Liver (tissue), 9 donors: Measurements from ENCODE around the gene GPR176. TPM values are rescaled to one million over a fixed set of nuclear protein-coding genes. Genes with fewer than 3 reads are reported as not detected.

ENCODE experiments used
- DNase-seq: peaks from one replicate; pipeline ENCODE4 v3.0.0-alpha.2; 2017; ENCODE audit warnings: low spot score
- H3K27ac ChIP-seq, 2 donors: one replicate each; pipeline ENCODE4 v1.7.0; 2013; ENCODE audit warnings: inconsistent platforms in 2 of 2, low read length in 2 of 2, control low read depth in 1 of 2, low read depth in 1 of 2, mild to moderate bottlenecking in 1 of 2
- H3K27me3 ChIP-seq, 4 donors: one replicate each; pipeline versions ENCODE4 v1.6.1 to v1.7.0; 2013; ENCODE audit warnings: low read length in 3 of 4, inconsistent platforms in 1 of 4, mild to moderate bottlenecking in 1 of 4, moderate library complexity in 1 of 4; ENCODE audit not compliant: control insufficient read depth in 4 of 4, insufficient read depth in 4 of 4
- H3K36me3 ChIP-seq, 4 donors: one replicate each; pipeline versions ENCODE4 v1.6.1 to v1.7.0; 2013; ENCODE audit warnings: low read length in 3 of 4, mild to moderate bottlenecking in 3 of 4, low read depth in 1 of 4, moderate library complexity in 1 of 4; ENCODE audit not compliant: control insufficient read depth in 4 of 4, insufficient read depth in 3 of 4
- H3K4me1 ChIP-seq, 4 donors: one replicate each; pipeline versions ENCODE4 v1.6.1 to v1.7.0; 2013; ENCODE audit warnings: low read length in 3 of 4, mild to moderate bottlenecking in 3 of 4, moderate library complexity in 1 of 4; ENCODE audit not compliant: control insufficient read depth in 4 of 4, insufficient read depth in 4 of 4
- H3K4me3 ChIP-seq, 3 donors: one replicate each; pipeline versions ENCODE4 v1.6.1 to v1.7.0; 2013; ENCODE audit warnings: low read length in 3 of 3, control low read depth in 1 of 3, low read depth in 1 of 3, mild to moderate bottlenecking in 1 of 3
- H3K9ac ChIP-seq, 2 donors: one replicate each; pipeline ENCODE4 v1.7.0; 2013; ENCODE audit warnings: low read length in 2 of 2, mild to moderate bottlenecking in 2 of 2, moderate library complexity in 2 of 2, control low read depth in 1 of 2, low read depth in 1 of 2
- H3K9me3 ChIP-seq, 4 donors: one replicate each; pipeline versions ENCODE4 v1.6.1 to v1.7.0; 2013; ENCODE audit warnings: low read length in 3 of 4; ENCODE audit not compliant: control insufficient read depth in 4 of 4
- ATF3 ChIP-seq: IDR thresholded peaks from 2 replicates; pipeline ENCODE4 v1.6.1; 2016; ENCODE audit warnings: antibody characterized with exemption
- CTCF ChIP-seq: fragments of 150-350 bp; IDR thresholded peaks from 2 replicates; pipeline ENCODE4 v1.5.1; 2017; ENCODE audit warnings: improper control_type of control experiment, low read depth, low read length; ENCODE audit not compliant: missing input control
- EGR1 ChIP-seq, 2 donors: IDR thresholded peaks; 2 replicates each; pipeline ENCODE4 v1.6.1; 2016 to 2018; ENCODE audit warnings: antibody characterized with exemption in 2 of 2, low read depth in 2 of 2
- FOXA2 ChIP-seq: IDR thresholded peaks from 2 replicates; pipeline ENCODE4 v1.6.1; 2016; ENCODE audit warnings: antibody characterized with exemption
- GABPA ChIP-seq, 2 donors: IDR thresholded peaks in 1 of 2; conservative IDR thresholded peaks in 1 of 2; 2 replicates each; pipeline ENCODE4 v1.6.1; 2016; ENCODE audit warnings: antibody characterized with exemption in 2 of 2, mild to moderate bottlenecking in 1 of 2, moderate library complexity in 1 of 2
- HNF4A ChIP-seq, 2 donors: conservative IDR thresholded peaks; 2 replicates each; pipeline ENCODE4 v1.6.1; 2016; ENCODE audit warnings: antibody characterized with exemption in 2 of 2, mild to moderate bottlenecking in 2 of 2
- HNF4G ChIP-seq: IDR thresholded peaks from 2 replicates; pipeline ENCODE4 v1.6.1; 2016; ENCODE audit warnings: antibody characterized with exemption
- JUND ChIP-seq, 2 donors: IDR thresholded peaks; 2 replicates each; pipeline ENCODE4 v1.6.1; 2016; ENCODE audit warnings: antibody characterized with exemption in 2 of 2
- NR2F2 ChIP-seq: IDR thresholded peaks from 2 replicates; pipeline ENCODE4 v1.6.1; 2016; ENCODE audit warnings: antibody characterized with exemption
- REST ChIP-seq: IDR thresholded peaks from 2 replicates; pipeline ENCODE4 v1.6.1; 2016; ENCODE audit warnings: antibody characterized with exemption, mild to moderate bottlenecking
- RXRA ChIP-seq, 2 donors: IDR thresholded peaks; 2 replicates each; pipeline ENCODE4 v1.6.1; 2017 to 2018; ENCODE audit warnings: antibody characterized with exemption in 2 of 2, mild to moderate bottlenecking in 1 of 2
- SP1 ChIP-seq: IDR thresholded peaks from 2 replicates; pipeline ENCODE4 v1.6.1; 2018; ENCODE audit warnings: antibody characterized with exemption, mild to moderate bottlenecking
- TAF1 ChIP-seq: conservative IDR thresholded peaks from 2 replicates; pipeline ENCODE4 v1.6.1; 2016; ENCODE audit warnings: antibody characterized with exemption, mild to moderate bottlenecking
- YY1 ChIP-seq: IDR thresholded peaks from 2 replicates; pipeline ENCODE4 v1.6.1; 2016; ENCODE audit warnings: antibody characterized with exemption, mild to moderate bottlenecking
- ZBTB33 ChIP-seq: IDR thresholded peaks from 2 replicates; pipeline ENCODE4 v1.6.1; 2016; ENCODE audit warnings: antibody characterized with exemption
- whole genome bisulfite sequencing: extraction: QIAGEN DNeasy Blood & Tissue Kit; methylation state at CpG from one replicate; pipeline ENCODE4 v1.1.7; 2013; 5-methylcytosine and 5-hydroxymethylcytosine counted together
- polyA plus RNA-seq, 2 donors: library from polyadenylated mRNA; stranded (reverse) in 1 of 2; unstranded in 1 of 2; fragments of 200-250 nt in 1 of 2; fragments of >200 nt in 1 of 2; fragmentation: Nextera tagmentation in 1 of 2; extraction: Ambion mirVana in 1 of 2; gene quantifications; one replicate each; pipeline versions ENCODE4 v1.2.1 to v1.2.3, GENCODE V29; 2013 to 2015
- total RNA-seq, 2 donors: library from RNA; depleted of rRNA; stranded (reverse); fragments of >200 nt; gene quantifications; one replicate each; pipeline ENCODE4 v1.2.3, GENCODE V29; 2014
- donor health status: healthy.
- donor health status: healthy.
- donor health status: healthy.
- donor health status: healthy.
- donor health status: healthy.

GPR176 gene
- total and polyA plus RNA-seq, 4 donors = 0.44 to 1.7 (median 1.4) TPM

- TF ChIP-seq TAF1 (no peak), NR2F2 (no peak), SP1 (no peak), EGR1 (IDR thresholded peaks at IDR 0.05; ENCODE audit: low read depth in 2 of 2) (no peak)
Observed at GRCh38 chr15:39908186-39908585, 11.9 kb downstream of the GPR176 start (continued).

GRCh38 chr15:39907216-39907615 lies 12.8 kb downstream of the GPR176 start:
- no peak overlapping the region for H3K9ac ChIP-seq
- no peaks in the 10 kb centered on the region for H3K4me1 ChIP-seq
- TF ChIP-seq FOXA2 = no peak
- no peak for TF ChIP-seq YY1
- no peak for TF ChIP-seq CTCF
- TF ChIP-seq NR2F2 = no peak
- no peak for TF ChIP-seq HNF4A (conservative IDR thresholded peaks at IDR 0.05)
- no peak for TF ChIP-seq ATF3
- TF ChIP-seq ZBTB33 = no peak
- TF ChIP-seq RXRA (IDR thresholded peaks at IDR 0.05) = no peak
- DNase-seq = no peak
- no peaks in the 10 kb centered on the region for H3K9me3 ChIP-seq
- H3K4me3 ChIP-seq = no peak overlapping the region
- WGBS = 75% methylated on average over 3 of the region's 3 CpGs
- no peaks in the 10 kb centered on the region for H3K36me3 ChIP-seq
- H3K27me3 ChIP-seq = no peaks in the 10 kb centered on the region
- no peak overlapping the region for H3K27ac ChIP-seq

- Histone ChIP-seq H3K4me3 (no peak overlapping the region), H3K27me3 (no peaks in the 10 kb centered on the region), H3K4me1 (no peaks in the 10 kb centered on the region), H3K9ac (no peak overlapping the region), H3K36me3 (no peaks in the 10 kb centered on the region), H3K9me3 (no peaks in the 10 kb centered on the region), H3K27ac (no peak overlapping the region)
- WGBS = 86% methylated on average over 2 of the region's 2 CpGs
- TF ChIP-seq JUND (IDR thresholded peaks at IDR 0.05) (no peak), FOXA2 (no peak), SP1 (no peak), HNF4G (no peak), YY1 (no peak), GABPA (IDR thresholded peaks at IDR 0.05 in 1 of 2, conservative IDR thresholded peaks at IDR 0.05 in 1 of 2) (no peak), RXRA (IDR thresholded peaks at IDR 0.05) (no peak), REST (no peak), ATF3 (no peak)
- DNase-seq = no peak
Observed at GRCh38 chr15:39904115-39904514, 16.0 kb downstream of the GPR176 start.
